Activated T-cell treated with anti-CD3 and anti-CD28 coated beads, Interleukin-2, amount 50 U/mL, for 72 hours (primary cell): ENCODE measurements around the gene AGXT. TPM values are rescaled to one million over a fixed set of nuclear protein-coding genes. Genes with fewer than 3 reads are reported as not detected.

Source experiments
- ATAC-seq, 2 donors: fragments of 150-1000 bp; cut with Tn5 transposase; replicated peaks in 1 of 2; 2 replicates each; pipeline ENCODE4 v1.10.0; 2021; ENCODE audit warnings: moderate library complexity in 2 of 2, mild to moderate bottlenecking in 1 of 2
- DNase-seq, 2 donors: peaks; one replicate each; pipeline ENCODE4 v3.0.0; 2021 to 2022; ENCODE audit warnings: mixed read lengths in 1 of 2
- H3K27ac Mint-ChIP-seq: one replicate; pipeline ENCODE4 v1.8.0; 2022; ENCODE audit warnings: mild to moderate bottlenecking, moderate library complexity, mixed read lengths
- H3K27me3 Mint-ChIP-seq: one replicate; pipeline ENCODE4 v1.8.0; 2022; ENCODE audit warnings: low read depth, mixed read lengths
- H3K36me3 Mint-ChIP-seq, 2 donors: one replicate each; pipeline ENCODE4 v1.8.0; 2022; ENCODE audit warnings: mixed read lengths in 2 of 2, mild to moderate bottlenecking in 1 of 2; ENCODE audit not compliant: insufficient read depth in 2 of 2
- H3K4me1 Mint-ChIP-seq: one replicate; pipeline ENCODE4 v1.8.0; 2022; ENCODE audit warnings: low read depth, mixed read lengths
- H3K4me3 Mint-ChIP-seq, 2 donors: one replicate each; pipeline ENCODE4 v1.8.0; 2022; ENCODE audit warnings: mild to moderate bottlenecking in 2 of 2, mixed read lengths in 2 of 2, moderate library complexity in 2 of 2
- H3K9me3 Mint-ChIP-seq, 2 donors: one replicate each; pipeline ENCODE4 v1.8.0; 2022; ENCODE audit warnings: mixed read lengths in 2 of 2
- total RNA-seq, 2 donors: library from RNA; stranded (reverse); gene quantifications; one replicate each; pipeline ENCODE4 v1.2.3, GENCODE V29; 2022

Gene AGXT
- total RNA-seq, 2 donors from 2014 or later: not detected

GRCh38 chr2:240848900-240849680 is 19.5 kb upstream of the AGXT start:
- H3K4me1 Mint-ChIP-seq: no peaks in the 10 kb centered on the region

DNA sequence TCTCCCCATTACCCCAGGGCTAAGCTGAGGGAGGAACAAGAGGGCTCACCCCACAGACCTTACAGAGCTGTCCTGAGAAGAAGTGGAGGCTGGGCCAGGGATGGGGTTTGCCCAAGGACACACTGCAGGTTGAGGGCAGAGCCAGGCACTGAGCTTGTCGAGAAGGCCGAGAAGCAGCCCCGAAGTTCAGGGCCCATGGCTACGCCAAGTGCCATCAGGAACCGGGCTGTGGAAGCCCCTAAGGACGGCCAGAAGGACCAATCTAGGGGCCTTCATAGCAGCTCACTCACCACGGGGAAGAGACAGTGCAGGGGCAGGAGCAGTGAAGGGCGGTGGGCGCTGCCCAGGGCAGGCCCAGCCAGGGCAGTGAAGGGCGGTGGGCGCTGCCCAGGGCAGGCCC is 18.6 kb upstream of the AGXT start:
- Mint-ChIP-seq H3K4me3 (no peak overlapping the region), H3K27me3 (peaks cover 3% of the 10 kb centered on the region), H3K4me1 (no peaks in the 10 kb centered on the region), H3K36me3 (peaks cover 2 to 9% of the 10 kb centered on the region in 2 donors), H3K27ac (no peak overlapping the region), H3K9me3 (peaks cover 5 to 9% of the 10 kb centered on the region in 2 donors)
- no peak for DNase-seq
- ATAC-seq: no peak

More at GRCh38 chr2:240848900-240849680, 19.5 kb upstream of the AGXT start:
- H3K9me3 Mint-ChIP-seq: peaks cover 10% of the 10 kb centered on the region in 2 donors
- H3K27me3 Mint-ChIP-seq: peaks cover 7% of the 10 kb centered on the region
- H3K27ac Mint-ChIP-seq: no peak overlapping the region
- no peak for ATAC-seq
- DNase-seq: no peak
- H3K4me3 Mint-ChIP-seq: no peak overlapping the region
- H3K36me3 Mint-ChIP-seq: peaks cover 4 to 10% of the 10 kb centered on the region in 2 donors

DNA sequence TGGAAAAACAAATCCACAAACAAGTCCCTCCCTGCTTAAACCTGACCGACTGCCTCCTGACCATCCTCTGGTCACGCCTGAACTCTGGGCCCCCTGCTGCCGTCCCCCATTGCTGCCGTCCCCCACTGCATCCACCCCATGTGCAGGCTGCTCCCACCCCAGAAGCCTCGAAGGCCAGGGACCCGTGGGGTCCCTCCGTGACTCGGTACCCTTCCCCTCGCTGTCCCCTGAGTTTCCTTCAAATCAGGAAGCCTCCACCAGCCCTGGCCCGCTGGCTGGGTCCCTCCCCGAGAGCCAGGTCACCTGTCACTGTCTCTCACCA is 17.9 kb upstream of the AGXT start:
- Mint-ChIP-seq H3K4me1 (no peaks in the 10 kb centered on the region), H3K27ac (no peak overlapping the region), H3K9me3 (peaks cover 3 to 7% of the 10 kb centered on the region in 2 donors), H3K36me3 (peaks cover 2 to 7% of the 10 kb centered on the region in 2 donors), H3K27me3 (no peaks in the 10 kb centered on the region), H3K4me3 (no peak overlapping the region)
- no peak for DNase-seq
- no peak for ATAC-seq

DNA sequence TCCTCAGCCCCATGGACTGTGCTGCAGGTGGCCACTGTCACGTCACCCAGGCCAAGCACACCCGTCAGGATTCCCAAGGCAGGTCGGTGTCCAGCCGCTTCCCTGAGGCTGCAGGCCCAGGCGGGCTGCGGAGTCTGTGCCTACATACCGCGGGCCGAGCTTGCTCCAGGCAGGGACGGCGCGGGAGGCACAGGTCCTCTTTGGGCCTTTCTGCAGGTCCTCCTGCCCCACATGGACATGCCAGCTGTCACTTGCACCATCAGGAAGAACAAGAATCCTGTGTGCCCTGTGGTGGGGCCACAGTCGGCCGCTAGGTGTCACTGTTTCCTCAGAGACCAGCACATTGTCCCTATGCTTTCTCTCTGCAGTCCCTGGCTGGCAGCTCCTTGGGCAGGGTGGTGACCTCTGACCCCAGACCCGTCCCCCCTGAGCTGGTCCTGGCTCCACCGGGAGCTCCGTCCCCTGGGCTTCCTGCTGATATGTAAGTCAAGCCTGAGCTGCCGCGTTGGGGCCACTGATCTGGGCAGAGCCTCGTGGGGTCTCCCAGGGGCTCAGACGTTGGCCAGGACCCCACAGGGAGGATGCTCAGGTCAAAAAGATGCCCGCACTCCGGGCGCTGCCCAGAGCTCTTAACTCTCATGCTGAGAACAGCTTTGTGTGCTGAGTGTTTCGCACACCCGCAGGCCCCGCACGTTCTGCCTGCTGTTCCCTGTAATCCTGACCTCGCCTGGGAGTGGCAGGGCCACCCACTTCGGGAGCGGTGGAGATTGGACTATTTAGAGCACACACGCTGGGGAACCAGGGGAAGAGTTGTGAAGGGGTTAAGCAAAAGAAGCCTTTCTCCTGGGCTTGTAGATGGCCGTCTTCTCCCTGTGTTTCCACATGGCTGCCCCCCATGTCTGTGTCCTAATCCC is 17.3 kb upstream of the AGXT start:
- no peaks in the 10 kb centered on the region for H3K27me3 Mint-ChIP-seq
- peaks cover 3 to 7% of the 10 kb centered on the region in 2 donors for H3K9me3 Mint-ChIP-seq
- H3K4me1 Mint-ChIP-seq: no peaks in the 10 kb centered on the region
- DNase-seq: peak; percentile 77 to 86
- H3K36me3 Mint-ChIP-seq: peaks cover 2 to 7% of the 10 kb centered on the region in 2 donors
- H3K27ac Mint-ChIP-seq: no peak overlapping the region
- H3K4me3 Mint-ChIP-seq: no peak overlapping the region
- peak; percentile 92 to 95 for ATAC-seq

- H3K27me3 Mint-ChIP-seq: no peaks in the 10 kb centered on the region
- peaks cover 2 to 5% of the 10 kb centered on the region in 2 donors for H3K36me3 Mint-ChIP-seq
- H3K4me3 Mint-ChIP-seq: no peak overlapping the region
Observed at GRCh38 chr2:240852671-240853314, 15.8 kb upstream of the AGXT start.

DNA sequence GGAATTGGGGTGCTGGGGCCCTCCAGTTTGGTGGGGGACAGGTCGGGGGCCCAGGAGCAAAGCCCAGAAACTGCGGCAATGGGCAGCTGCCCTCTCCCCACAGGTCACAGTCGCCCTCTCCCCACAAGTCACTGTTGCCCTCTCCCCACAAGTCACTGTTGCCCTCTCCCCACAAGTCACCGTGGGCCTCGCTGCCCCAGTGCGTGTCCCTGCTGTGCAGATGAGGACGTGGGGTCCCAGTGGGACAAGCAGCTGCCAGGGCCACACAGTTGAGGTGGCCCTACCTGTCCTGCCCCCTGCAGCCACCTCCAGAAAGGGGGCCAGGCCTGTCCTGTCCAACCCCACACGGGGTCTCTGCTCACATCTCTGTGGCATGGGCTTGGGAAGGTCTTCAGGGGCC is 13.0 kb upstream of the AGXT start:
- no peak for DNase-seq
- H3K36me3 Mint-ChIP-seq: peaks cover 2 to 4% of the 10 kb centered on the region in 2 donors
- no peaks in the 10 kb centered on the region for H3K27me3 Mint-ChIP-seq
- H3K4me3 Mint-ChIP-seq: no peak overlapping the region
- ATAC-seq: no peak
- H3K9me3 Mint-ChIP-seq: peaks cover 0 to 3% of the 10 kb centered on the region in 2 donors
- H3K27ac Mint-ChIP-seq: no peak overlapping the region
- no peaks in the 10 kb centered on the region for H3K4me1 Mint-ChIP-seq

More at GRCh38 chr2:240852671-240853314, 15.8 kb upstream of the AGXT start:
- Mint-ChIP-seq H3K9me3 (peaks cover under 1 to 4% of the 10 kb centered on the region in 2 donors), H3K4me1 (no peaks in the 10 kb centered on the region), H3K27ac (no peak overlapping the region)
- no peak for DNase-seq
- no peak for ATAC-seq

- peaks cover 0 to 3% of the 10 kb centered on the region in 2 donors for H3K9me3 Mint-ChIP-seq
- H3K27ac Mint-ChIP-seq: no peak overlapping the region
- DNase-seq (no peak), ATAC-seq (no peak)
- H3K27me3 Mint-ChIP-seq: no peaks in the 10 kb centered on the region
- peaks cover 2 to 4% of the 10 kb centered on the region in 2 donors for H3K36me3 Mint-ChIP-seq
- H3K4me1 Mint-ChIP-seq: no peaks in the 10 kb centered on the region
- no peak overlapping the region for H3K4me3 Mint-ChIP-seq
Observed at GRCh38 chr2:240856151-240856980, 12.3 kb upstream of the AGXT start.

- Mint-ChIP-seq H3K27ac (no peak overlapping the region), H3K4me3 (no peak overlapping the region), H3K36me3 (peaks cover 2 to 4% of the 10 kb centered on the region in 2 donors), H3K9me3 (peaks cover 0 to 3% of the 10 kb centered on the region in 2 donors), H3K4me1 (no peaks in the 10 kb centered on the region), H3K27me3 (no peaks in the 10 kb centered on the region)
- no peak for DNase-seq
- ATAC-seq: no peak
Observed at GRCh38 chr2:240857039-240858008, 11.3 kb upstream of the AGXT start.

GRCh38 chr2:240858321-240858720 is 10.3 kb upstream of the AGXT start:
- ATAC-seq: no peak
- peaks cover 0 to 3% of the 10 kb centered on the region in 2 donors for H3K9me3 Mint-ChIP-seq
- peaks cover 2 to 4% of the 10 kb centered on the region in 2 donors for H3K36me3 Mint-ChIP-seq
- no peak overlapping the region for H3K27ac Mint-ChIP-seq
- no peak for DNase-seq
- H3K27me3 Mint-ChIP-seq: no peaks in the 10 kb centered on the region
- H3K4me1 Mint-ChIP-seq: no peaks in the 10 kb centered on the region
- H3K4me3 Mint-ChIP-seq: no peak overlapping the region

- H3K27ac Mint-ChIP-seq: no peak overlapping the region
- peaks cover 2 to 4% of the 10 kb centered on the region in 2 donors for H3K36me3 Mint-ChIP-seq
Observed at GRCh38 chr2:240858871-240859270, 9.8 kb upstream of the AGXT start.

DNA sequence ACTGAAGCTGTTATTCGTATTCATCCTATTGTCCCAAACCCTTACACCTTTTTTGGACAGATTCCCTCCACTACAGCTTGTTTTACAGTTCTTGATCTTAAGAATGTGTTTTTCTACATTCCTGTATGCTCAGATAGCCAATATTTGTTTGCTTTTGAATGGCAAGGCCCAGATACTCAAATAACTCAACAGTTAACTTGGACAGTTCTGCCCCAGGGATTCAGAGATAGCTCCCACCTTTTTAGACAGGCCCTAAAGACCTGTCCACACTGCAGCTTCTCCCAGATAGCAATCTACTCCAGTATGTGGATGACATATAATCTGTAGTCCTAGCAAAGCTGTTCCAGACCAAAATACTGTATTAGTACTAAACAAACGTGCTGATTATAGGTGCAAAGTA is 7.1 kb upstream of the AGXT start:
- H3K27me3 Mint-ChIP-seq: no peaks in the 10 kb centered on the region
- no peak overlapping the region for H3K27ac Mint-ChIP-seq
- H3K36me3 Mint-ChIP-seq: no peaks in the 10 kb centered on the region
- peaks cover 5% of the 10 kb centered on the region for H3K4me1 Mint-ChIP-seq
- no peak overlapping the region for H3K4me3 Mint-ChIP-seq
- DNase-seq: no peak
- H3K9me3 Mint-ChIP-seq: no peaks in the 10 kb centered on the region
- ATAC-seq: no peak

More at GRCh38 chr2:240858871-240859270, 9.8 kb upstream of the AGXT start:
- H3K27me3 Mint-ChIP-seq: no peaks in the 10 kb centered on the region
- no peak for DNase-seq
- H3K4me3 Mint-ChIP-seq: no peak overlapping the region
- no peak for ATAC-seq
- peaks cover 0 to 3% of the 10 kb centered on the region in 2 donors for H3K9me3 Mint-ChIP-seq
- H3K4me1 Mint-ChIP-seq: no peaks in the 10 kb centered on the region
